Naive thymus-derived CD8-positive, alpha-beta T cell (primary cell): ENCODE data around the gene EYA3. TPM values are rescaled to one million over a fixed set of nuclear protein-coding genes. Genes with fewer than 3 reads are reported as not detected.

Experiments
- ATAC-seq, 2 donors: fragments of 150-1000 bp; cut with Tn5 transposase in 1 of 2; sonication (Bioruptor Pico), chemical (Tn5 transposase) in 1 of 2; 1 replicate in 1 of 2; 2 replicates in 1 of 2; pipeline ENCODE4 v1.10.0; 2021; ENCODE audit warnings: mild to moderate bottlenecking in 2 of 2, moderate library complexity in 2 of 2
- POLR2A ChIA-PET: fragments of 350-600 bp; sonication (Branson Sonifier 250); formaldehyde crosslinking; loops from one replicate; lab custom pipeline; 2021; ENCODE audit warnings: antibody characterized with exemption; lab: Charles Lee
- DNase-seq, 10 donors: peaks; one replicate each; pipeline versions ENCODE4 v3.0.0 to v3.0.0-alpha.2; 2020 to 2022
- H3K27ac Mint-ChIP-seq, 10 donors: one replicate each; pipeline ENCODE4 v1.8.0; 2020 to 2022; ENCODE audit warnings: mild to moderate bottlenecking in 10 of 10, mixed read lengths in 10 of 10, moderate library complexity in 4 of 10, inconsistent platforms in 1 of 10
- H3K27me3 Mint-ChIP-seq, 5 donors: one replicate each; pipeline ENCODE4 v1.8.0; 2021 to 2022; ENCODE audit warnings: mixed read lengths in 5 of 5
- H3K36me3 Mint-ChIP-seq, 3 donors: one replicate each; pipeline ENCODE4 v1.8.0; 2020 to 2022; ENCODE audit warnings: mixed read lengths in 3 of 3, mild to moderate bottlenecking in 2 of 3, inconsistent platforms in 1 of 3
- H3K4me1 Mint-ChIP-seq, 4 donors: one replicate each; pipeline ENCODE4 v1.8.0; 2021 to 2022; ENCODE audit warnings: mixed read lengths in 4 of 4
- H3K4me3 Mint-ChIP-seq, 10 donors: one replicate each; pipeline ENCODE4 v1.8.0; 2020 to 2022; ENCODE audit warnings: mild to moderate bottlenecking in 10 of 10, mixed read lengths in 10 of 10, moderate library complexity in 6 of 10, inconsistent platforms in 1 of 10
- H3K9me3 Mint-ChIP-seq, 9 donors: one replicate each; pipeline ENCODE4 v1.8.0; 2020 to 2022; ENCODE audit warnings: mixed read lengths in 9 of 9, mild to moderate bottlenecking in 3 of 9, inconsistent platforms in 1 of 9, moderate library complexity in 1 of 9
- polyA plus RNA-seq, 3 donors: library from polyadenylated mRNA; unstranded; fragments of 300-500 nt; fragmentation: Illumina TruSeq; gene quantifications; one replicate each; pipeline ENCODE4 v1.2.3, GENCODE V29; 2021
- total RNA-seq, 8 experiments: library from RNA in 2 of 8; stranded (reverse) in 2 of 8; gene quantifications; one replicate each; pipeline ENCODE4 v1.2.3 and lab custom pipeline; 2021 to 2026

Gene EYA3
- total and polyA plus RNA-seq, 5 experiments from 2014 or later: 1.8 to 22.8 (median 6.2) TPM

DNA sequence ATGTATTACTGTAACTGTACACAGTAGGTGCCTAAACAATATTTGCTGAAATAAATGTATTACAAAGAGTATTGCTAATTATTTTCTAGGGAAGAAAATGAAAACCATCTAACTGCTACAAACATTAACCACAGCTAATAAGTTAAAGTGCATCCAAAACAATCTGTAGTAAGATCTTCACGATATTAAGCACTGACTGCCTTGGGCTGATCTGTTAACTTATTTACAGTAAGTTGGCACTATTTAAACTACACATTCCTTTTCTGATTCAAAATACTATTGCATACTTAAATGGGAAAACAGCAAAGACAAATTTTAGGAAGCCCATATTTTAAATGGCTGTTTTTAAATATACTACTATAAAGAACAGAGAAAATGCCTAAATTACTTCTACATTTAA, 4.5 kb downstream of the EYA3 start:
- DNase-seq: no peak
- no peak for ATAC-seq
- no peak overlapping the region for H3K4me3 Mint-ChIP-seq
- H3K36me3 Mint-ChIP-seq: peaks cover 0 to 23% (median 6%) of the 10 kb centered on the region in 3 donors
- peaks cover 12 to 56% (median 42%) of the 10 kb centered on the region in 4 donors for H3K4me1 Mint-ChIP-seq
- H3K9me3 Mint-ChIP-seq: no peaks in the 10 kb centered on the region
- no peaks in the 10 kb centered on the region for H3K27me3 Mint-ChIP-seq
- no peak overlapping the region for H3K27ac Mint-ChIP-seq
- POLR2A ChIA-PET: no interaction called here

GRCh38 chr1:28078680-28079626, 9.5 kb downstream of the EYA3 start:
- Mint-ChIP-seq H3K4me3 (no peak overlapping the region), H3K9me3 (no peaks in the 10 kb centered on the region), H3K27ac (no peak overlapping the region), H3K36me3 (peaks cover 0 to 44% (median 6%) of the 10 kb centered on the region in 3 donors), H3K27me3 (no peaks in the 10 kb centered on the region), H3K4me1 (peaks cover 6 to 34% (median 24%) of the 10 kb centered on the region in 4 donors)
- ATAC-seq (no peak), DNase-seq (no peak)
- POLR2A ChIA-PET: interaction anchor here (0.6 kb wide), 1 partner anchor 166 kb away, joined by 3 read pairs; no protein-coding TSS in a partner anchor

GRCh38 chr1:28078262-28078661, 10.1 kb downstream of the EYA3 start:
- no peak for ATAC-seq
- POLR2A ChIA-PET: interaction anchor here (0.6 kb wide), 1 partner anchor 167 kb away, joined by 3 read pairs; no protein-coding TSS in a partner anchor

DNA sequence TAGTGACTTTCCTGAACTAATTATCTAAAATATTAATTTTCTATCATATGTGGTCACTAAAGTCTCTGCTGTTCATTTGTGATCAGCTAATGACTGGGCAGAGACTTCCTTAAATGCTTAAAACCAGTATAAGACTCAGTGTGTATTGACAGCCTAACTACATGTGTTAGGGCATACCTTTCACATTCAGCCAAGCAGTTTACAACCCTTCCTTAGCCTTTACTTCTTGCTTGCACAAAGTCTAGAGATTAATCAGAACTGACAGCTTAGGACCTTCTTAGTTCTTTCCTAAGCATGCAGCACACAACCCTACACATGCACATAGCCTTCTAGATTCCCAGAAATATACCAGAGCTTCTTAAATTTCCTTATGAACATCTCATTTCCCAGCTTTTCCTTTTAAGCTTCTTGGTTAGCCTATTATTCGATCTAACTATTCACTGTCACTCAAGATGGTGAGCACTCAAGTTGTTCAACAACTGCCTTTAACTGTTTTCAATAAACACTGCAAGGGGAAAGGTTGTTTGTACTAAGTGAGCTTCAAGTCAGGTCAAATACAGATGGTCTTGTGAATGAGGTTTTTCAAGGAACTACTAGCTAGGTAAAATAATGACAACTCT, 13.4 kb downstream of the EYA3 start:
- Mint-ChIP-seq H3K4me3 (no peak overlapping the region), H3K27ac (peak overlapping the region in 2 of 10 donors; percentile 18 to 37), H3K9me3 (no peaks in the 10 kb centered on the region), H3K4me1 (peaks cover 6 to 47% (median 34%) of the 10 kb centered on the region in 4 donors), H3K36me3 (peaks cover 0 to 37% (median 6%) of the 10 kb centered on the region in 3 donors), H3K27me3 (no peaks in the 10 kb centered on the region)
- DNase-seq (no peak), ATAC-seq (no peak)
- POLR2A ChIA-PET: interaction anchor here (0.6 kb wide), 1 partner anchor 308 kb away, joined by 8 read pairs; no protein-coding TSS in a partner anchor

More at GRCh38 chr1:28078262-28078661, 10.1 kb downstream of the EYA3 start:
- Mint-ChIP-seq H3K9me3 (no peaks in the 10 kb centered on the region), H3K36me3 (peaks cover 0 to 44% (median 6%) of the 10 kb centered on the region in 3 donors), H3K4me1 (peaks cover 6 to 32% (median 23%) of the 10 kb centered on the region in 4 donors), H3K4me3 (no peak overlapping the region), H3K27ac (no peak overlapping the region), H3K27me3 (no peaks in the 10 kb centered on the region)
- no peak for DNase-seq

GRCh38 chr1:28073867-28074266, 14.5 kb downstream of the EYA3 start:
- Mint-ChIP-seq H3K4me3 (no peak overlapping the region), H3K36me3 (peaks cover 0 to 26% (median 0%) of the 10 kb centered on the region in 3 donors), H3K27me3 (no peaks in the 10 kb centered on the region), H3K9me3 (no peaks in the 10 kb centered on the region), H3K27ac (no peak overlapping the region), H3K4me1 (peaks cover 8 to 50% (median 37%) of the 10 kb centered on the region in 4 donors)
- DNase-seq: no peak
- no peak for ATAC-seq
- POLR2A ChIA-PET: no interaction called here

GRCh38 chr1:28071813-28072212, 16.6 kb downstream of the EYA3 start:
- H3K4me1 Mint-ChIP-seq: peaks cover 6 to 56% (median 40%) of the 10 kb centered on the region in 4 donors

DNA sequence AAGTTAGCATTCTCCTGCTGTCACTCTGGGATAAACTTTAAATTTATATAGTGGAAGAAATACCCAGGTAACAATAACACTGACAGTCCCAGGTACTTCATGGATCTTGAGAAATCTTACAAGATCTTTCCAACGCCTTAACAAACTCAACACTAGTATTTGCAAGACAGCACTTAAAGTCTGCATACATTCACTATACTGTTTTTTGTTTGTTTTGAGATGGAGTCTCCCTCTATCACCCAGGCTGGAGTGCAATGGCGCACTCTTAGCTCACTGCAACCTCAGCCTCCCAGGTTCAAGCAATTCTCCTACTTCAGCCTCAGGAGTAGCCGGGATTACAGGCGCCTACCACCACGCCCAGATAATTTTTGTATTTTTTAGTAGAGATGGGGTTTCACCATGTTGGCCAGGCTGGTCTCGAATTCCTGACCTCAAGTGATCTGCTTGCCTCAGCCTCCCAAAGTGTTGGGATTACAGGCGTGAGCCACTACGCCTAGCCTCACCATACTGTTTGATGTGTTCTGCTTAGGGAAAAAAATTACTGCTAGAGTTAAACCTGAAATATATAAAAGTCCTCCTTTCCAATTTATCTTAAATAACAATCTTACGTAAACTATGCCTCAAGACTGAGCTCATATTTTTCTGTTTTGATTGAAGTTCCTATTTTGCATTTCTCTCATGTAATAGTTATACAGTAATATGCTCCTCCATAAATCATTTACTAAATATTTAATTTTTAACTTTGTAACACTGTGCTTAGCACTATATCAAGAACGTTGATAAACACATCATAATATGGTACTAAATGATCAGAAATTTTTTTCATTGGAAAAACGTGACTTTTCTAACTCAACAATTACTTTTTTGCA, 17.5 kb downstream of the EYA3 start:
- no peaks in the 10 kb centered on the region for H3K27me3 Mint-ChIP-seq
- peaks cover 6 to 56% (median 41%) of the 10 kb centered on the region in 4 donors for H3K4me1 Mint-ChIP-seq
- POLR2A ChIA-PET: interaction anchor here (0.5 kb wide), 1 partner anchor 458 kb away, joined by 10 read pairs; no protein-coding TSS in a partner anchor
- peak overlapping the region in 1 of 10 donors; percentile 11 for H3K27ac Mint-ChIP-seq
- no peak overlapping the region for H3K4me3 Mint-ChIP-seq
- ATAC-seq (no peak), DNase-seq (no peak)
- H3K36me3 Mint-ChIP-seq: peaks cover 0 to 14% (median 0%) of the 10 kb centered on the region in 3 donors
- H3K9me3 Mint-ChIP-seq: no peaks in the 10 kb centered on the region

More at GRCh38 chr1:28071813-28072212, 16.6 kb downstream of the EYA3 start:
- Mint-ChIP-seq H3K27ac (peak overlapping the region in 1 of 10 donors; percentile 16), H3K27me3 (no peaks in the 10 kb centered on the region), H3K9me3 (no peaks in the 10 kb centered on the region), H3K36me3 (peaks cover 0 to 15% (median 0%) of the 10 kb centered on the region in 3 donors), H3K4me3 (no peak overlapping the region)
- ATAC-seq (no peak), DNase-seq (no peak)
- POLR2A ChIA-PET: interaction anchor here (0.5 kb wide), 1 partner anchor 457 kb away, joined by 10 read pairs; no protein-coding TSS in a partner anchor

DNA sequence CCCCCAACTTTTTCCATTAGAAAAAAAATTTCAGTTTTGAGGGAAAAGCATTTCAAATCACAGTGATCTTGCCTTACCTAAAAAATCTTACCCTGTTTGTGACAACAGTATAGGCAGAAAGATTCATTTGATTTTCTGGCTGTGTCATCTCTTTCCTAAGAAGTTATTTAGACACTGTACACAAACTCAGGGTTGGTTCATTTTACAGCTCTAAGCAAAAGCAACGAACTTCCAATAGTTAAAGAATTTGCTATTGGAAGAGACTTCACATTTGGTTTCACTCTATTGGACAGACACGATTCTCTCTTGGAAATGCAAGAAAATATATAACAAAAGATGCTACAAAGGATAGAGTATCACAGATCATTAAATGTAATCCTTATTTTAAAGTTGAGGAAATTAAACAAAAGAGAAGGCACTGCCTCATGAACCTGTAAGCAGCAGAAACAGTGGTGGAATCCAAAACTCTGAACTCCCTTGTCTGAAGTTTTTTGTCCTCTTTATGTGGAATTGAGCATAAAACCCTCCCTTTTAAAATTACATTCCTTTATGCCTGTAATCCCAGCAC, 20.8 kb downstream of the EYA3 start:
- H3K36me3 Mint-ChIP-seq: peaks cover 0 to 20% (median 0%) of the 10 kb centered on the region in 3 donors
- DNase-seq (no peak), ATAC-seq (no peak)
- H3K4me1 Mint-ChIP-seq: peaks cover 2 to 48% (median 29%) of the 10 kb centered on the region in 4 donors
- POLR2A ChIA-PET: interaction anchor here (0.5 kb wide), 1 partner anchor 99 kb away, joined by 3 read pairs; no protein-coding TSS in a partner anchor
- no peaks in the 10 kb centered on the region for H3K9me3 Mint-ChIP-seq
- H3K27me3 Mint-ChIP-seq: no peaks in the 10 kb centered on the region
- peak overlapping the region in 1 of 10 donors; percentile 33 for H3K27ac Mint-ChIP-seq
- H3K4me3 Mint-ChIP-seq: no peak overlapping the region

DNA sequence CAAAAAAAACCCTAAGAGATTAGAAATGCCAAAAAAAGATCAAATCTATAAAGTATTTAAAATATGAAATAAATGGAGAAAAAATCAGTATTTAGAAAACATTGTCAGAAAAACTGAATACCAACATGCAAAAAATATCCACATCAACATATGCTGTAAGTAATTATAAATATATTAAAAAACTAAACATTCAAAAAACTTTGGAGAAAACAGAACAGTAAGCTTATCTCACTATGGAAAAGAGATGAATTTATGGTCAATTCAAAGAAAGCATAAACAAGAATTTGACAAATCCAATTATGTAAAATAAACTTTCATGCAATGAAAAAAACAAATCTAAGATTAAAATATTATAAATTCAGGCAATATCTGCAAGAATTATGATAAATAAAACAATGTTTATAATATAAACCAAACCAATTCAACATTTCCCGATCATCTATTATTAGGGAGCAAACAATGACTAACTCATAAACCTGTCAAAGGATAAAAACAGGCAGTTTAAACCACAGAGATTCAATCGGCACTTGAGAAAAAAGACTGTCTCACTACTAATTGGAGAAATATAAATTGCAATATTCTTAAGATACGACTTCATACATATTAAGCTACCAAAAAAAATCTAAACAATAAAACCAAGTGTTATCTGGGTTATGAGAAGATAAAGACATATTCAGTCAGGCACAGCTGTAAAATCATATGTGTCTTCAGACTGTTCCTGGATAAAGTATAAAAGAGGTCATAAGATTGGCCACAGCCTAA, 21.8 kb downstream of the EYA3 start:
- Mint-ChIP-seq H3K27me3 (no peaks in the 10 kb centered on the region), H3K9me3 (no peaks in the 10 kb centered on the region), H3K27ac (peak overlapping the region in 2 of 10 donors; percentile 10 to 29), H3K4me1 (peaks cover 3 to 45% (median 22%) of the 10 kb centered on the region in 4 donors), H3K4me3 (no peak overlapping the region), H3K36me3 (peaks cover 0 to 20% (median 0%) of the 10 kb centered on the region in 3 donors)
- ATAC-seq: no peak
- DNase-seq: no peak
- POLR2A ChIA-PET: no interaction called here

GRCh38 chr1:28064064-28064463, 24.3 kb downstream of the EYA3 start:
- H3K36me3 Mint-ChIP-seq: peaks cover 0 to 15% (median 0%) of the 10 kb centered on the region in 3 donors
- DNase-seq (no peak), ATAC-seq (no peak)
- H3K27ac Mint-ChIP-seq: no peak overlapping the region
- no peak overlapping the region for H3K4me3 Mint-ChIP-seq
- H3K27me3 Mint-ChIP-seq: no peaks in the 10 kb centered on the region
- peaks cover 4 to 48% (median 22%) of the 10 kb centered on the region in 4 donors for H3K4me1 Mint-ChIP-seq
- no peaks in the 10 kb centered on the region for H3K9me3 Mint-ChIP-seq
- POLR2A ChIA-PET: no interaction called here

DNA sequence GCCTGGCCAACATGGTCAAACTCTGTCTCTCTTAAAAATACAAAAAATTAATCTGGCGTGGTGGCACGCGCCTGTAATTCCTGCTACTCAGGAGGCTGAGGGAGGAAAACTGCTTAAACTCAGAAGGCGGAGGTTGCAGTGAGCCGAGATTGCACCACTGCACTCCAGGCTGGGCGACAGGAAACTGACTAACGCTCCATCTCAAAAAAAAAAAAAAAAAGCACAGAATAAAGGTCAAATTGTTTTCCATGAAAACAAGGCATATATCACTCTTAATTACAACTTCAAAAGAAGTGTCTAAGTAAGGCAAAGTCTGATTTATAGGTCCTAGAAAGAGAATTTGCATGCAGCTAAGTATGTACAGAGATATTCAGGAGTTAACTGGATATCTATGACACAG, 25.6 kb downstream of the EYA3 start:
- ATAC-seq: peak in 1 of 2 donors; percentile 28
- no peak for DNase-seq
- H3K36me3 Mint-ChIP-seq: peaks cover 0 to 17% (median 0%) of the 10 kb centered on the region in 3 donors
- no peak overlapping the region for H3K4me3 Mint-ChIP-seq
- H3K27ac Mint-ChIP-seq: peak overlapping the region in 2 of 10 donors; percentile 38 to 72
- POLR2A ChIA-PET: interaction anchor here (0.7 to 0.8 kb wide), 2 partner anchors 134 to 572 kb away, joined by 3 to 4 read pairs; no protein-coding TSS in a partner anchor
- H3K4me1 Mint-ChIP-seq: peaks cover 6 to 60% (median 27%) of the 10 kb centered on the region in 4 donors
- H3K9me3 Mint-ChIP-seq: no peaks in the 10 kb centered on the region
- H3K27me3 Mint-ChIP-seq: no peaks in the 10 kb centered on the region
